HepG2 (cell line): ENCODE results near the gene SSBP4. TPM values are rescaled to one million over a fixed set of nuclear protein-coding genes. Genes with fewer than 3 reads are reported as not detected.

Experiments
- ARID2 ChIP-seq: sonication (generic); formaldehyde crosslinking; IDR thresholded peaks from 2 replicates; pipeline ENCODE4 v1.8.1; 2022; ENCODE audit warnings: mild to moderate bottlenecking, missing genetic modification reagents, borderline replicate concordance
- MED8 ChIP-seq: sonication (generic); formaldehyde crosslinking; IDR thresholded peaks from 2 replicates; pipeline ENCODE4 v1.8.1; 2023; ENCODE audit warnings: mild to moderate bottlenecking, missing genetic modification reagents; ENCODE audit not compliant: insufficient replicate concordance
- MTA1 ChIP-seq: sonication (generic); formaldehyde crosslinking; IDR thresholded peaks from 2 replicates; pipeline ENCODE4 v1.4.0; 2020; ENCODE audit warnings: missing genetic modification reagents, mild to moderate bottlenecking, borderline replicate concordance
- ZNF234 ChIP-seq: sonication (generic); formaldehyde crosslinking; conservative IDR thresholded peaks from 2 replicates; pipeline ENCODE4 v1.5.1; 2020; ENCODE audit warnings: mild to moderate bottlenecking, missing genetic modification reagents
- ZNF577 ChIP-seq: sonication (generic); formaldehyde crosslinking; IDR thresholded peaks from 2 replicates; pipeline ENCODE4 v1.4.0; 2020; ENCODE audit warnings: mild to moderate bottlenecking, low read depth, missing genetic modification reagents, borderline replicate concordance
- ZNF614 ChIP-seq: IDR thresholded peaks from 2 replicates; pipeline ENCODE4 v1.6.1; 2018; ENCODE audit warnings: missing biosample characterization, missing genetic modification reagents, inconsistent platforms, borderline replicate concordance
- ZNF660 ChIP-seq: sonication (generic); formaldehyde crosslinking; IDR thresholded peaks from 2 replicates; pipeline ENCODE4 v1.5.1; 2020; ENCODE audit warnings: mild to moderate bottlenecking, low read depth, missing genetic modification reagents, borderline replicate concordance
- polyA plus RNA-seq, 8 experiments: library from polyadenylated mRNA; depleted of rRNA in 3 of 8; stranded (reverse) in 7 of 8; unstranded in 1 of 8; fragments of >200 nt; fragmentation: Illumina TruSeq in 4 of 8; extraction: Trizol in 4 of 8; gene quantifications; 2 replicates each; pipeline versions ENCODE4 v1.2.1 to v1.2.3, GENCODE V29; 2011 to 2016; ENCODE audit warnings: low read depth in 4 of 8, missing spikeins in 1 of 8, mixed read lengths in 1 of 8; ENCODE audit not compliant: insufficient read depth in 1 of 8
- total RNA-seq, 5 experiments: library from RNA; depleted of rRNA; stranded (reverse); fragments of >200 nt; fragmentation: Illumina TruSeq; extraction: Trizol; gene quantifications; 2 replicates each; pipeline ENCODE4 v1.2.3, GENCODE V29; 2016; ENCODE audit warnings: low read depth in 1 of 5
- TF ChIP-seq, protein P1 (sequence below): sonication (generic); formaldehyde crosslinking; IDR thresholded peaks from 2 replicates; pipeline ENCODE4 v1.4.0; 2020; ENCODE audit warnings: missing genetic modification reagents
- TF ChIP-seq, protein P2 (sequence below): sonication (generic); formaldehyde crosslinking; IDR thresholded peaks from 2 replicates; pipeline ENCODE4 v1.5.1; 2020; ENCODE audit warnings: mild to moderate bottlenecking, missing genetic modification reagents
- TF ChIP-seq, protein P3 (sequence below): IDR thresholded peaks from 2 replicates; pipeline ENCODE4 v1.6.1; 2016; ENCODE audit warnings: mild to moderate bottlenecking, missing biosample characterization, missing genetic modification reagents
- TF ChIP-seq, protein P4 (sequence below): IDR thresholded peaks from 2 replicates; pipeline ENCODE4 v1.6.1; 2012; ENCODE audit warnings: low read length, improper control_type of control experiment
- TF ChIP-seq, protein P5 (sequence below): sonication (generic); formaldehyde crosslinking; IDR thresholded peaks from 2 replicates; pipeline ENCODE4 v1.8.0; 2022; ENCODE audit warnings: missing genetic modification reagents, mild to moderate bottlenecking, borderline replicate concordance
- TF ChIP-seq, protein P6 (sequence below): sonication (generic); formaldehyde crosslinking; IDR thresholded peaks from 2 replicates; pipeline ENCODE4 v1.4.0; 2020; ENCODE audit warnings: missing genetic modification reagents

The SSBP4 gene
- total and polyA plus RNA-seq, 2 of the 13 experiments (the other 11 are each of a cell fraction or from before 2014, with no cell fraction given): 20.8 to 39.5 TPM

DNA sequence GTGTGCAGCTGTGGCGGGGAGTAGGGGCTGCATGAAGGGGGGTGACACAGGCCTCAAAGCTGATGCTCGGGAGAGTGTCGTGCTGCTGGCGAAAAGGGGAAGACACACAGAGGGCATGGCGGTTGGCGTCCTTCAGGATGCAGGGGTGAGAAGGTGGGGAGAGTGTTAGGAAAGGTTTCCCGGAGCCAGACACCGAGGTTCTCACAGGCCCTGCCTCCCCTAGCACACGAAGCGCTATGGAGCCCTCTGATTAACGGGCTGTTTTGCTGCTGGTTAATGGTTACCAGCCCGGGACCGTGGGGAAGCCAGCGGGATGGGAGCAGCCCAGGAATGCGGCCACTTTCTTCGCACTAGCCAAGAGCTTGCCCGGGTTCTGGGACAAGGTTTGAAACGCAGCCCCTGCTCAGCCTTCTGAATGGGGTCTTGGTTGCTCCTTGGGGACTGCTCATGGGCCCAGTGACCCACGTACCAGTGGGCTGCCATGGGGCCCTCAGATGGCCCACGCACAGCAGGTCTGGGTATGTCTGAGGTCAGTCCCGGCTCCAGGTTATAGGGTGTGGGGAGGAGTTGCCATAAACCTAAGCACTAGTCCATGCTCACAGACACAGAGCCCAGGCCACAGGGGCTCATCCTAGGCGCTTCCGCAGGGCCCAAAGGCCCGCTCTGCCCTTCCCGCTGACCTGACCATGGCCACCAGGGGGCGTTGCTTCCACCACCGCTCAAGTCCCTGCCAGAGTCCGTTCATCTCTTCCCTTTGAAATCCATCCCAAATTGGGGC, 50.1 kb downstream of the SSBP4 start (continued):
- TF ChIP-seq, protein P1, sequence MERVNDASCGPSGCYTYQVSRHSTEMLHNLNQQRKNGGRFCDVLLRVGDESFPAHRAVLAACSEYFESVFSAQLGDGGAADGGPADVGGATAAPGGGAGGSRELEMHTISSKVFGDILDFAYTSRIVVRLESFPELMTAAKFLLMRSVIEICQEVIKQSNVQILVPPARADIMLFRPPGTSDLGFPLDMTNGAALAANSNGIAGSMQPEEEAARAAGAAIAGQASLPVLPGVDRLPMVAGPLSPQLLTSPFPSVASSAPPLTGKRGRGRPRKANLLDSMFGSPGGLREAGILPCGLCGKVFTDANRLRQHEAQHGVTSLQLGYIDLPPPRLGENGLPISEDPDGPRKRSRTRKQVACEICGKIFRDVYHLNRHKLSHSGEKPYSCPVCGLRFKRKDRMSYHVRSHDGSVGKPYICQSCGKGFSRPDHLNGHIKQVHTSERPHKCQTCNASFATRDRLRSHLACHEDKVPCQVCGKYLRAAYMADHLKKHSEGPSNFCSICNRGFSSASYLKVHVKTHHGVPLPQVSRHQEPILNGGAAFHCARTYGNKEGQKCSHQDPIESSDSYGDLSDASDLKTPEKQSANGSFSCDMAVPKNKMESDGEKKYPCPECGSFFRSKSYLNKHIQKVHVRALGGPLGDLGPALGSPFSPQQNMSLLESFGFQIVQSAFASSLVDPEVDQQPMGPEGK (CRISPR knock-in tag): peak; percentile 42
- TF ChIP-seq, protein P2, sequence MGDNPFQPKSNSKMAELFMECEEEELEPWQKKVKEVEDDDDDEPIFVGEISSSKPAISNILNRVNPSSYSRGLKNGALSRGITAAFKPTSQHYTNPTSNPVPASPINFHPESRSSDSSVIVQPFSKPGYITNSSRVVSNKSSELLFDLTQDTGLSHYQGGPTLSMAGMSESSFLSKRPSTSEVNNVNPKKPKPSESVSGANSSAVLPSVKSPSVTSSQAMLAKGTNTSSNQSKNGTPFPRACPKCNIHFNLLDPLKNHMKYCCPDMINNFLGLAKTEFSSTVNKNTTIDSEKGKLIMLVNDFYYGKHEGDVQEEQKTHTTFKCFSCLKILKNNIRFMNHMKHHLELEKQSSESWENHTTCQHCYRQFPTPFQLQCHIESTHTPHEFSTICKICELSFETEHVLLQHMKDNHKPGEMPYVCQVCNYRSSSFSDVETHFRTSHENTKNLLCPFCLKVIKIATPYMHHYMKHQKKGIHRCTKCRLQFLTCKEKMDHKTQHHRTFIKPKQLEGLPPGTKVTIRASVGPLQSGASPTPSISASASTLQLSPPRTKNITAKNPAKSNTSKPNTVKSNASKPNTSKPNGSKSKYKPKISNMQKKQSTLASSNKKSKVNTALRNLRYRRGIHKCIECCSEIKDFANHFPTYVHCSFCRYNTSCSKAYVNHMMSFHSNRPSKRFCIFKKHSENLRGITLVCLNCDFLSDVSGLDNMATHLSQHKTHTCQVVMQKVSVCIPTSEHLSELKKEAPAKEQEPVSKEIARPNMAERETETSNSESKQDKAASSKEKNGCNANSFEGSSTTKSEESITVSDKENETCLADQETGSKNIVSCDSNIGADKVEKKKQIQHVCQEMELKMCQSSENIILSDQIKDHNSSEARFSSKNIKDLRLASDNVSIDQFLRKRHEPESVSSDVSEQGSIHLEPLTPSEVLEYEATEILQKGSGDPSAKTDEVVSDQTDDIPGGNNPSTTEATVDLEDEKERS (CRISPR knock-in tag): no peak
- TF ChIP-seq MED8 (CRISPR knock-in tag): no peak
- no peak for TF ChIP-seq ZNF577 (CRISPR knock-in tag)
- TF ChIP-seq, protein P3, sequence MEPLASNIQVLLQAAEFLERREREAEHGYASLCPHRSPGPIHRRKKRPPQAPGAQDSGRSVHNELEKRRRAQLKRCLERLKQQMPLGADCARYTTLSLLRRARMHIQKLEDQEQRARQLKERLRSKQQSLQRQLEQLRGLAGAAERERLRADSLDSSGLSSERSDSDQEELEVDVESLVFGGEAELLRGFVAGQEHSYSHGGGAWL: peak; percentile 21; the same call in 1 of the 2 replicates
- TF ChIP-seq, protein P4, sequence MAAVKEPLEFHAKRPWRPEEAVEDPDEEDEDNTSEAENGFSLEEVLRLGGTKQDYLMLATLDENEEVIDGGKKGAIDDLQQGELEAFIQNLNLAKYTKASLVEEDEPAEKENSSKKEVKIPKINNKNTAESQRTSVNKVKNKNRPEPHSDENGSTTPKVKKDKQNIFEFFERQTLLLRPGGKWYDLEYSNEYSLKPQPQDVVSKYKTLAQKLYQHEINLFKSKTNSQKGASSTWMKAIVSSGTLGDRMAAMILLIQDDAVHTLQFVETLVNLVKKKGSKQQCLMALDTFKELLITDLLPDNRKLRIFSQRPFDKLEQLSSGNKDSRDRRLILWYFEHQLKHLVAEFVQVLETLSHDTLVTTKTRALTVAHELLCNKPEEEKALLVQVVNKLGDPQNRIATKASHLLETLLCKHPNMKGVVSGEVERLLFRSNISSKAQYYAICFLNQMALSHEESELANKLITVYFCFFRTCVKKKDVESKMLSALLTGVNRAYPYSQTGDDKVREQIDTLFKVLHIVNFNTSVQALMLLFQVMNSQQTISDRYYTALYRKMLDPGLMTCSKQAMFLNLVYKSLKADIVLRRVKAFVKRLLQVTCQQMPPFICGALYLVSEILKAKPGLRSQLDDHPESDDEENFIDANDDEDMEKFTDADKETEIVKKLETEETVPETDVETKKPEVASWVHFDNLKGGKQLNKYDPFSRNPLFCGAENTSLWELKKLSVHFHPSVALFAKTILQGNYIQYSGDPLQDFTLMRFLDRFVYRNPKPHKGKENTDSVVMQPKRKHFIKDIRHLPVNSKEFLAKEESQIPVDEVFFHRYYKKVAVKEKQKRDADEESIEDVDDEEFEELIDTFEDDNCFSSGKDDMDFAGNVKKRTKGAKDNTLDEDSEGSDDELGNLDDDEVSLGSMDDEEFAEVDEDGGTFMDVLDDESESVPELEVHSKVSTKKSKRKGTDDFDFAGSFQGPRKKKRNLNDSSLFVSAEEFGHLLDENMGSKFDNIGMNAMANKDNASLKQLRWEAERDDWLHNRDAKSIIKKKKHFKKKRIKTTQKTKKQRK: no peak
- TF ChIP-seq ZNF660 (CRISPR knock-in tag): no peak
- TF ChIP-seq MTA1 (CRISPR knock-in tag): no peak
- no peak for TF ChIP-seq ARID2 (CRISPR knock-in tag)
- no peak for TF ChIP-seq ZNF614 (CRISPR knock-in tag)
- no peak for TF ChIP-seq ZNF234 (CRISPR knock-in tag)
- TF ChIP-seq, protein P5, sequence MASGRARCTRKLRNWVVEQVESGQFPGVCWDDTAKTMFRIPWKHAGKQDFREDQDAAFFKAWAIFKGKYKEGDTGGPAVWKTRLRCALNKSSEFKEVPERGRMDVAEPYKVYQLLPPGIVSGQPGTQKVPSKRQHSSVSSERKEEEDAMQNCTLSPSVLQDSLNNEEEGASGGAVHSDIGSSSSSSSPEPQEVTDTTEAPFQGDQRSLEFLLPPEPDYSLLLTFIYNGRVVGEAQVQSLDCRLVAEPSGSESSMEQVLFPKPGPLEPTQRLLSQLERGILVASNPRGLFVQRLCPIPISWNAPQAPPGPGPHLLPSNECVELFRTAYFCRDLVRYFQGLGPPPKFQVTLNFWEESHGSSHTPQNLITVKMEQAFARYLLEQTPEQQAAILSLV: 0 out of 2 replicates have a peak, but pooled peaks have one; percentile 43
- TF ChIP-seq, protein P6, sequence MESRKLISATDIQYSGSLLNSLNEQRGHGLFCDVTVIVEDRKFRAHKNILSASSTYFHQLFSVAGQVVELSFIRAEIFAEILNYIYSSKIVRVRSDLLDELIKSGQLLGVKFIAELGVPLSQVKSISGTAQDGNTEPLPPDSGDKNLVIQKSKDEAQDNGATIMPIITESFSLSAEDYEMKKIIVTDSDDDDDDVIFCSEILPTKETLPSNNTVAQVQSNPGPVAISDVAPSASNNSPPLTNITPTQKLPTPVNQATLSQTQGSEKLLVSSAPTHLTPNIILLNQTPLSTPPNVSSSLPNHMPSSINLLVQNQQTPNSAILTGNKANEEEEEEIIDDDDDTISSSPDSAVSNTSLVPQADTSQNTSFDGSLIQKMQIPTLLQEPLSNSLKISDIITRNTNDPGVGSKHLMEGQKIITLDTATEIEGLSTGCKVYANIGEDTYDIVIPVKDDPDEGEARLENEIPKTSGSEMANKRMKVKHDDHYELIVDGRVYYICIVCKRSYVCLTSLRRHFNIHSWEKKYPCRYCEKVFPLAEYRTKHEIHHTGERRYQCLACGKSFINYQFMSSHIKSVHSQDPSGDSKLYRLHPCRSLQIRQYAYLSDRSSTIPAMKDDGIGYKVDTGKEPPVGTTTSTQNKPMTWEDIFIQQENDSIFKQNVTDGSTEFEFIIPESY: no peak
